GM23338 (cell line): ENCODE data around the gene FKRP. TPM values are rescaled to one million over a fixed set of nuclear protein-coding genes. Genes with fewer than 3 reads are reported as not detected.

Experiments used
- ATAC-seq: fragments of 200-7000 bp; cut with Tn5 transposase; 3 replicates; pipeline ENCODE4 v1.9.1; 2020
- DNase-seq: peaks from one replicate; pipeline ENCODE4 v3.0.0-alpha.2; 2015; ENCODE audit warnings: low spot score
- H2AFZ ChIP-seq: fragments of 200-600 bp; sonication (generic); 2 replicates; pipeline ENCODE4 v1.8.0; 2016; ENCODE audit warnings: antibody characterized with exemption, mild to moderate bottlenecking, moderate library complexity
- H3F3A ChIP-seq: fragments of 200-600 bp; sonication (generic); replicated peaks from 2 replicates; pipeline ENCODE4 v1.8.0; 2017; ENCODE audit warnings: antibody characterized with exemption, mixed run types, low read depth
- H3K27ac ChIP-seq: fragments of 200-600 bp; sonication (generic); 2 replicates; pipeline ENCODE4 v1.6.1; 2016; ENCODE audit warnings: low read depth
- H3K27me3 ChIP-seq: fragments of 200-600 bp; sonication (generic); 2 replicates; pipeline ENCODE4 v1.8.0; 2016; ENCODE audit warnings: mild to moderate bottlenecking, mixed run types, moderate library complexity; ENCODE audit not compliant: insufficient read depth
- H3K36me3 ChIP-seq: fragments of 200-600 bp; sonication (generic); 2 replicates; pipeline ENCODE4 v1.8.0; 2016; ENCODE audit warnings: mild to moderate bottlenecking; ENCODE audit not compliant: insufficient read depth
- H3K4me1 ChIP-seq: fragments of 200-600 bp; sonication (generic); 2 replicates; pipeline ENCODE4 v1.8.0; 2016; ENCODE audit warnings: mild to moderate bottlenecking, moderate library complexity; ENCODE audit not compliant: insufficient read depth
- H3K4me2 ChIP-seq: fragments of 200-600 bp; sonication (generic); 2 replicates; pipeline ENCODE4 v1.7.1; 2017; ENCODE audit warnings: mixed run types
- H3K4me3 ChIP-seq: fragments of 200-600 bp; sonication (generic); 2 replicates; pipeline ENCODE4 v1.6.1; 2016; ENCODE audit warnings: mixed run types
- H3K79me2 ChIP-seq: fragments of 200-600 bp; sonication (generic); replicated peaks from 2 replicates; pipeline ENCODE4 v1.8.0; 2017; ENCODE audit warnings: mild to moderate bottlenecking; ENCODE audit not compliant: insufficient read depth
- H3K9me2 ChIP-seq: fragments of 200-600 bp; sonication (generic); 2 replicates; pipeline ENCODE4 v1.8.0; 2017; ENCODE audit not compliant: insufficient read depth
- H4K20me1 ChIP-seq: fragments of 200-600 bp; sonication (generic); replicated peaks from 2 replicates; pipeline ENCODE4 v1.8.0; 2017; ENCODE audit warnings: mild to moderate bottlenecking; ENCODE audit not compliant: insufficient read depth
- H3K27ac Mint-ChIP-seq: 2 replicates; pipeline ENCODE4 v1.8.0; 2020; ENCODE audit warnings: inconsistent platforms, mild to moderate bottlenecking, moderate library complexity, mixed read lengths
- H3K27me3 Mint-ChIP-seq: 3 replicates; pipeline ENCODE4 v1.8.0; 2022; ENCODE audit warnings: low read depth, mild to moderate bottlenecking, moderate library complexity, mixed read lengths, inconsistent platforms; ENCODE audit not compliant: insufficient read depth, poor library complexity
- H3K36me3 Mint-ChIP-seq: 3 replicates; pipeline ENCODE4 v1.8.0; 2021; ENCODE audit warnings: low read depth, mild to moderate bottlenecking, inconsistent platforms, moderate library complexity, mixed read lengths
- H3K4me1 Mint-ChIP-seq: 3 replicates; pipeline ENCODE4 v1.8.0; 2020; ENCODE audit warnings: mild to moderate bottlenecking, inconsistent platforms, mixed read lengths
- H3K4me3 Mint-ChIP-seq: 3 replicates; pipeline ENCODE4 v1.8.0; 2021; ENCODE audit warnings: moderate library complexity, mild to moderate bottlenecking, inconsistent platforms, mixed read lengths
- H3K9me3 Mint-ChIP-seq: 3 replicates; pipeline ENCODE4 v1.8.0; 2020; ENCODE audit warnings: moderate library complexity, mild to moderate bottlenecking, inconsistent platforms, mixed read lengths
- CREB1 ChIP-seq: fragments of 250-450 bp; sonication (Bioruptor Pico); IDR thresholded peaks from 2 replicates; pipeline ENCODE4 v1.5.0; 2020; ENCODE audit warnings: low read depth, mild to moderate bottlenecking, moderate library complexity
- CTCF ChIP-seq, 2 experiments: fragments of 200-600 bp in 1 of 2; sonication (generic) in 1 of 2; conservative IDR thresholded peaks; 2 replicates each; pipeline versions ENCODE4 v1.5.1 to v1.6.1; 2016 to 2017; ENCODE audit warnings: antibody characterized with exemption in 2 of 2, low read depth in 2 of 2, mild to moderate bottlenecking in 2 of 2, moderate library complexity in 1 of 2
- EZH2 ChIP-seq: fragments of 200-600 bp; sonication (generic); IDR thresholded peaks from one replicate; pipeline ENCODE4 v1.8.0; 2017; ENCODE audit warnings: antibody characterized with exemption, mild to moderate bottlenecking, low read depth; ENCODE audit not compliant: unreplicated experiment
- EZH2phosphoT487 ChIP-seq: fragments of 200-600 bp; sonication (generic); IDR thresholded peaks from one replicate; pipeline ENCODE4 v1.8.1; 2018; ENCODE audit warnings: antibody characterized with exemption; ENCODE audit not compliant: unreplicated experiment
- JUNB ChIP-seq: IDR thresholded peaks from one replicate; pipeline ENCODE4 v1.6.1; 2016; ENCODE audit warnings: antibody characterized with exemption; ENCODE audit not compliant: unreplicated experiment
- NANOG ChIP-seq: IDR thresholded peaks from 2 replicates; pipeline ENCODE4 v1.6.1; 2016; ENCODE audit warnings: antibody characterized with exemption, borderline replicate concordance
- POLR2AphosphoS5 ChIP-seq: IDR thresholded peaks from 2 replicates; pipeline ENCODE4 v1.6.1; 2016; ENCODE audit warnings: antibody characterized with exemption, low read depth
- REST ChIP-seq: IDR thresholded peaks from one replicate; pipeline ENCODE4 v1.6.1; 2018; ENCODE audit warnings: antibody characterized with exemption; ENCODE audit not compliant: unreplicated experiment
- STAT1 ChIP-seq: IDR thresholded peaks from one replicate; pipeline ENCODE4 v1.6.1; 2016; ENCODE audit warnings: antibody characterized with exemption; ENCODE audit not compliant: unreplicated experiment
- ZNF114 ChIP-seq: fragments of 250-450 bp; sonication (Bioruptor Pico); IDR thresholded peaks from 2 replicates; pipeline ENCODE4 v1.5.0; 2020; ENCODE audit warnings: mild to moderate bottlenecking, moderate library complexity
- ZNF331 ChIP-seq: fragments of 250-450 bp; sonication (Bioruptor Pico); IDR thresholded peaks from 2 replicates; pipeline ENCODE4 v1.5.0; 2020; ENCODE audit warnings: low read depth, mild to moderate bottlenecking, moderate library complexity
- ZNF462 ChIP-seq: fragments of 250-450 bp; sonication (Bioruptor Pico); IDR thresholded peaks from 2 replicates; pipeline ENCODE4 v1.5.0; 2020; ENCODE audit warnings: mild to moderate bottlenecking, moderate library complexity
- polyA plus RNA-seq: library from polyadenylated mRNA; unstranded; fragments of >200 nt; fragmentation: Nextera tagmentation; extraction: Ambion mirVana; gene quantifications from 2 replicates; pipeline ENCODE4 v1.2.1, GENCODE V29; 2016
- total RNA-seq: library from RNA; depleted of rRNA; stranded (reverse); fragments of >200 nt; shearing (Covaris generic); gene quantifications from 2 replicates; pipeline ENCODE4 v1.2.3, GENCODE V29; 2014
- TF ChIP-seq, protein P1 (sequence below): IDR thresholded peaks from 2 replicates; pipeline ENCODE4 v1.6.1; 2016; ENCODE audit warnings: antibody characterized with exemption

FKRP gene
- total and polyA plus RNA-seq, 2 experiments from 2014 or later, result 11.5 to 31.9 TPM

DNA sequence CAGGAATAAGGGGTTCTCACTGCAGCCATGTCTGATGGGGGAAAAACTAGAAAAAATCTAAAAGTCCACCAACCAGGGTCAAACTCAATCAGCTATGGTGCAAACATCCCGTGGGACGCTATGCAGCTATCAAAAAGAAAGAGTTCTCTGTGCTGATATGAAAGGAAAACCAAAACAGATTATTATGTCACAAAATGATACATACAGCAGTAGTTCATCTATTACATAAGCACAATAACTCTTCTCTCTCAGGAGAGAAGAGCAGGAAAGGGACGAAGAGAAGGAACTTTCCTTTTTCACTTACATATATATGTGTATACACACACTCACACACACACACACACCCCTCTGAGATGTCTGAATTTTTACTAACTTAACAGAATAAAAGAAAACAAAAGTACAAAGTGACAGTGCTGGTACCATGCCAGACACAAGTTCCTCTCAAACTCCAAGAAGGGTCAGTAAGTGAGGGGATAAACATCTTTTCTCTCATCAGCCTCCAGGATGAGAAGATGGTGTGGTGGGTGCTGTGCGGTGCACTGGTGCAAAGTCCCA is 2.9 kb upstream of the FKRP start:
- H3K9me2 ChIP-seq, result no peaks in the 10 kb centered on the region

More for the DNA sequence above, 2.9 kb upstream of the FKRP start:
- no peaks in the 10 kb centered on the region; the same call in 1 of the 3 replicates for H3K9me3 Mint-ChIP-seq
- Histone ChIP-seq H3K4me3 (no peak overlapping the region), H3K36me3 (peaks cover 4% of the 10 kb centered on the region; the same call in 1 of the 2 replicates), H4K20me1 (peaks cover 69% of the 10 kb centered on the region), H3K27ac (no peak overlapping the region), H2AFZ (no peak overlapping the region), H3K79me2 (peaks cover 78% of the 10 kb centered on the region), H3K4me1 (peaks cover 7% of the 10 kb centered on the region; the same call in 1 of the 2 replicates), H3K27me3 (no peaks in the 10 kb centered on the region), H3K4me2 (no peak overlapping the region), H3F3A (0 out of 2 replicates have a peak, but pooled peaks cover 6% of the 10 kb centered on the region)
- peaks cover 28% of the 10 kb centered on the region for H3K36me3 Mint-ChIP-seq
- peak overlapping the region; percentile 7; the same call in 1 of the 3 replicates for H3K4me3 Mint-ChIP-seq
- DNase-seq, result no peak
- peaks cover 50% of the 10 kb centered on the region for H3K4me1 Mint-ChIP-seq
- peaks cover 23% of the 10 kb centered on the region for H3K27me3 Mint-ChIP-seq
- no peak overlapping the region for H3K27ac Mint-ChIP-seq
- no peak for TF ChIP-seq REST
- TF ChIP-seq, protein P1, sequence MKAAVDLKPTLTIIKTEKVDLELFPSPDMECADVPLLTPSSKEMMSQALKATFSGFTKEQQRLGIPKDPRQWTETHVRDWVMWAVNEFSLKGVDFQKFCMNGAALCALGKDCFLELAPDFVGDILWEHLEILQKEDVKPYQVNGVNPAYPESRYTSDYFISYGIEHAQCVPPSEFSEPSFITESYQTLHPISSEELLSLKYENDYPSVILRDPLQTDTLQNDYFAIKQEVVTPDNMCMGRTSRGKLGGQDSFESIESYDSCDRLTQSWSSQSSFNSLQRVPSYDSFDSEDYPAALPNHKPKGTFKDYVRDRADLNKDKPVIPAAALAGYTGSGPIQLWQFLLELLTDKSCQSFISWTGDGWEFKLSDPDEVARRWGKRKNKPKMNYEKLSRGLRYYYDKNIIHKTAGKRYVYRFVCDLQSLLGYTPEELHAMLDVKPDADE, result no peak
- TF ChIP-seq POLR2AphosphoS5, result no peak
- no peak for TF ChIP-seq STAT1
- TF ChIP-seq JUNB, result no peak
- no peak for TF ChIP-seq CTCF (conservative IDR thresholded peaks at IDR 0.05; ENCODE audit: low read depth in 2 of 2)
- TF ChIP-seq CREB1 (CRISPR knock-in tag), result no peak
- no peak for TF ChIP-seq EZH2phosphoT487
- no peak for TF ChIP-seq ZNF462
- TF ChIP-seq ZNF114 (CRISPR knock-in tag), result no peak
- no peak for TF ChIP-seq NANOG
- TF ChIP-seq EZH2, result no peak
- TF ChIP-seq ZNF331 (CRISPR knock-in tag), result no peak
- no peak for ATAC-seq
